H9 (cell line): ENCODE data around the gene SENP7. TPM values are rescaled to one million over a fixed set of nuclear protein-coding genes. Genes with fewer than 3 reads are reported as not detected.

Experiments used
- DNase-seq: peaks from one replicate; pipeline ENCODE4 v3.0.0-alpha.2; 2017
- H2AFZ ChIP-seq: one replicate; pipeline ENCODE4 v1.6.1; 2013; ENCODE audit warnings: mild to moderate bottlenecking, low read length, control low read depth, moderate library complexity
- H2AK5ac ChIP-seq: 2 replicates; pipeline ENCODE4 v1.6.1; 2013; ENCODE audit warnings: low read length, control low read depth, mixed read lengths; ENCODE audit not compliant: insufficient read length
- H2BK120ac ChIP-seq: one replicate; pipeline ENCODE4 v1.6.1; 2013; ENCODE audit warnings: low read depth, mild to moderate bottlenecking, low read length, control low read depth, inconsistent platforms; ENCODE audit not compliant: poor library complexity, severe bottlenecking
- H2BK12ac ChIP-seq: 2 replicates; pipeline ENCODE4 v1.6.1; 2013; ENCODE audit warnings: low read length, control low read depth, mixed read lengths, low read depth; ENCODE audit not compliant: insufficient read length
- H2BK15ac ChIP-seq: 2 replicates; pipeline ENCODE4 v1.6.1; 2013; ENCODE audit warnings: low read depth, low read length, control low read depth
- H2BK20ac ChIP-seq: one replicate; pipeline ENCODE4 v1.6.1; 2013; ENCODE audit warnings: low read depth, mild to moderate bottlenecking, low read length, control low read depth, inconsistent platforms; ENCODE audit not compliant: poor library complexity, severe bottlenecking
- H2BK5ac ChIP-seq: 2 replicates; pipeline ENCODE4 v1.6.1; 2013; ENCODE audit warnings: low read length, control low read depth, mixed read lengths; ENCODE audit not compliant: insufficient read length
- H3K14ac ChIP-seq: 2 replicates; pipeline ENCODE4 v1.6.1; 2013; ENCODE audit warnings: low read length, control low read depth; ENCODE audit not compliant: insufficient read depth
- H3K18ac ChIP-seq: 2 replicates; pipeline ENCODE4 v1.6.1; 2013; ENCODE audit warnings: low read depth, mild to moderate bottlenecking, mixed read lengths, low read length, control low read depth; ENCODE audit not compliant: insufficient read length
- H3K23ac ChIP-seq: 2 replicates; pipeline ENCODE4 v1.6.1; 2013; ENCODE audit warnings: low read length, control low read depth, mixed read lengths, low read depth; ENCODE audit not compliant: insufficient read length
- H3K23me2 ChIP-seq: 2 replicates; pipeline ENCODE4 v1.6.1; 2013; ENCODE audit warnings: low read depth, mild to moderate bottlenecking, mixed read lengths, low read length, control low read depth; ENCODE audit not compliant: insufficient read length, poor library complexity, severe bottlenecking
- H3K27ac ChIP-seq: 2 replicates; pipeline ENCODE4 v1.5.1; 2013; ENCODE audit warnings: low read length, control low read depth, mixed read lengths, low read depth; ENCODE audit not compliant: insufficient read length
- H3K27me3 ChIP-seq: 2 replicates; pipeline ENCODE4 v1.6.1; 2013; ENCODE audit warnings: low read length, control low read depth, inconsistent platforms; ENCODE audit not compliant: insufficient read depth
- H3K4ac ChIP-seq: 2 replicates; pipeline ENCODE4 v1.6.1; 2013; ENCODE audit warnings: low read depth, mild to moderate bottlenecking, control low read depth, inconsistent platforms, low read length, moderate library complexity
- H3K4me1 ChIP-seq: 2 replicates; pipeline ENCODE4 v1.6.1; 2013; ENCODE audit warnings: low read length, control low read depth, inconsistent platforms; ENCODE audit not compliant: insufficient read depth
- H3K4me2 ChIP-seq: 2 replicates; pipeline ENCODE4 v1.6.1; 2013; ENCODE audit warnings: low read length, control low read depth, mixed read lengths; ENCODE audit not compliant: insufficient read length, insufficient read depth
- H3K56ac ChIP-seq: 2 replicates; pipeline ENCODE4 v1.6.1; 2013; ENCODE audit warnings: low read depth, mild to moderate bottlenecking, mixed read lengths, low read length, control low read depth; ENCODE audit not compliant: insufficient read length
- H3K79me1 ChIP-seq: 2 replicates; pipeline ENCODE4 v1.6.1; 2013; ENCODE audit warnings: low read depth, mild to moderate bottlenecking, moderate library complexity, low read length, control low read depth, inconsistent platforms; ENCODE audit not compliant: insufficient read depth, poor library complexity, severe bottlenecking
- H3K79me2 ChIP-seq: 2 replicates; pipeline ENCODE4 v1.6.1; 2013; ENCODE audit warnings: low read length, control low read depth, inconsistent platforms; ENCODE audit not compliant: insufficient read depth
- H3K9ac ChIP-seq: 2 replicates; pipeline ENCODE4 v1.6.1; 2013; ENCODE audit warnings: low read length, control low read depth, mixed read lengths; ENCODE audit not compliant: insufficient read length; ENCODE audit errors: extremely low read depth
- H3K9me3 ChIP-seq: one replicate; pipeline ENCODE4 v1.6.1; 2013; ENCODE audit warnings: low read depth, low read length, inconsistent platforms; ENCODE audit not compliant: control insufficient read depth
- H3T11ph ChIP-seq: one replicate; pipeline ENCODE4 v1.6.1; 2013; ENCODE audit warnings: mild to moderate bottlenecking, low read length, control low read depth, inconsistent platforms
- H4K20me1 ChIP-seq: one replicate; pipeline ENCODE4 v1.6.1; 2013; ENCODE audit not compliant: control insufficient read depth, insufficient read length, insufficient read depth
- H4K5ac ChIP-seq: 2 replicates; pipeline ENCODE4 v1.6.1; 2013; ENCODE audit warnings: low read depth, mild to moderate bottlenecking, mixed read lengths, low read length, control low read depth; ENCODE audit not compliant: insufficient read length
- H4K8ac ChIP-seq: replicated peaks from 2 replicates; pipeline ENCODE4 v1.6.1; 2013; ENCODE audit warnings: low read length, control low read depth, mixed read lengths, low read depth; ENCODE audit not compliant: insufficient read length
- H4K91ac ChIP-seq: 2 replicates; pipeline ENCODE4 v1.6.1; 2013; ENCODE audit warnings: low read depth, mild to moderate bottlenecking, moderate library complexity, mixed read lengths, low read length, control low read depth; ENCODE audit not compliant: insufficient read length
- H3K27ac Mint-ChIP-seq, 3 experiments: 2 replicates in 2 of 3; 3 replicates in 1 of 3; pipeline ENCODE4 v1.8.0; 2020 to 2021; ENCODE audit warnings: mixed read lengths in 3 of 3, mild to moderate bottlenecking in 1 of 3, moderate library complexity in 1 of 3
- H3K27me3 Mint-ChIP-seq: 2 replicates; pipeline ENCODE4 v1.8.0; 2021; ENCODE audit warnings: low read depth, mild to moderate bottlenecking, moderate library complexity, mixed read lengths
- H3K36me3 Mint-ChIP-seq, 3 experiments: 2 replicates in 2 of 3; 3 replicates in 1 of 3; pipeline ENCODE4 v1.8.0; 2020 to 2021; ENCODE audit warnings: low read depth in 3 of 3, mixed read lengths in 3 of 3; ENCODE audit not compliant: insufficient read depth in 1 of 3
- H3K4me1 Mint-ChIP-seq, 2 experiments: 2 replicates each; pipeline ENCODE4 v1.8.0; 2020; ENCODE audit warnings: mixed read lengths in 2 of 2
- H3K4me3 Mint-ChIP-seq, 2 experiments: 2 replicates in 1 of 2; 3 replicates in 1 of 2; pipeline ENCODE4 v1.8.0; 2020 to 2021; ENCODE audit warnings: mild to moderate bottlenecking in 2 of 2, mixed read lengths in 2 of 2, moderate library complexity in 1 of 2
- H3K9me3 Mint-ChIP-seq, 2 experiments: 2 replicates in 1 of 2; 3 replicates in 1 of 2; pipeline ENCODE4 v1.8.0; 2020; ENCODE audit warnings: mild to moderate bottlenecking in 2 of 2, mixed read lengths in 2 of 2, moderate library complexity in 1 of 2
- CTCF ChIP-seq: fragments of 200-600 bp; sonication (generic); conservative IDR thresholded peaks from 3 replicates; pipeline ENCODE4 v1.8.0; 2021; ENCODE audit warnings: antibody characterized with exemption, mild to moderate bottlenecking
- WGBS: extraction: QIAGEN DNeasy Blood & Tissue Kit; methylation state at CpG from one replicate; pipeline ENCODE4 v1.1.7; 2013; ENCODE audit warnings: missing lambda C conversion rate, low lambda C conversion rate, mixed read lengths; ENCODE audit not compliant: insufficient read length; ENCODE audit errors: extremely low coverage; 5-methylcytosine and 5-hydroxymethylcytosine counted together
- total RNA-seq: library from RNA; stranded (reverse); gene quantifications from 2 replicates; pipeline ENCODE4 v1.2.1, GENCODE V29; 2021

Gene SENP7
- total RNA-seq, 1 experiment from 2014 or later = 8.4 TPM

DNA sequence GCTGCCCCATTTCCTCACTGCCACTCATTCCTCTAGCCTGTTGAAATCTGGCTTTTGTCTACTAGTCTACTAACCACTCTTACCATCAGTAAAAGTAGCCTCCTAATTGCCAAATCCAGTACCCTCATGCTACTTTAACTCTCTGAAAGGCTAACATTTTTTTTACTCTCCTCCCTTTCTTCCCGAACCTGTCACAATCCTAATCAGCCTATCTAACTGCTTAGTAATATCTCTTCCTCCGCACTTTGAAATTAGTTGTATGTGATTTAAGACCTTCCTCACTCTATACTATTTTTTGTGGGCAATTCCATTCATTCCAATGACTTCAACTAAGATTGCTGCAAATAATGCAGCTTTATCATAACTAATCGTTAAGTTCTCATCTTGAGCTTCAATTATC is 3.7 kb downstream of the SENP7 start:
- no peak overlapping the region for H3K4me2 ChIP-seq
- DNase-seq = no peak
- no peak overlapping the region for H3K4me3 Mint-ChIP-seq

More for the DNA sequence above, 3.7 kb downstream of the SENP7 start:
- Histone ChIP-seq H4K91ac (no peak overlapping the region), H3K79me2 (no peaks in the 10 kb centered on the region), H2AK5ac (no peak overlapping the region), H3K56ac (no peak overlapping the region), H3K14ac (no peak overlapping the region), H2BK15ac (no peak overlapping the region), H3K9me3 (no peaks in the 10 kb centered on the region), H3K27ac (no peak overlapping the region), H3K9ac (no peak overlapping the region), H2BK120ac (no peak overlapping the region), H2BK5ac (no peak overlapping the region), H3K79me1 (no peaks in the 10 kb centered on the region), H3K27me3 (no peaks in the 10 kb centered on the region), H4K8ac (no peak overlapping the region), H4K20me1 (no peaks in the 10 kb centered on the region), H4K5ac (no peak overlapping the region), H3K23ac (no peak overlapping the region), H3K23me2 (peaks cover 4% of the 10 kb centered on the region), H2BK20ac (no peak overlapping the region), H3K18ac (no peak overlapping the region), H3T11ph (no peak overlapping the region), H3K4me1 (no peaks in the 10 kb centered on the region), H2AFZ (no peak overlapping the region), H3K4ac (no peak overlapping the region), H2BK12ac (no peak overlapping the region)
- Mint-ChIP-seq H3K4me1 (peaks cover 4 to 6% of the 10 kb centered on the region in 2 experiments), H3K27ac (no peak overlapping the region), H3K27me3 (no peaks in the 10 kb centered on the region; the same call in 1 of the 2 replicates), H3K9me3 (peaks cover 0 to 2% of the 10 kb centered on the region in 2 experiments; a peak in 1 of 5 replicates), H3K36me3 (peaks cover 0 to 2% (median 0%) of the 10 kb centered on the region in 3 experiments; a peak in 2 of 7 replicates)
- no peak for TF ChIP-seq CTCF
- no CpG with 5 or more reads among the region's 3 CpGs for whole genome bisulfite sequencing
